Measurements from ENCODE around the gene TACR1.

The TACR1 gene

GRCh38 chr2:74999468-74999867, 199.9 kb downstream of the TACR1 start:
- TF ChIP-seq TAF1 (IDR thresholded peaks at IDR 0.05; ENCODE audit: low read depth) (no peak), NFIC (IDR thresholded peaks at IDR 0.05) (no peak), RAD21 (IDR thresholded peaks at IDR 0.05; ENCODE audit: low read depth) (no peak), TEAD4 (IDR thresholded peaks at IDR 0.05) (no peak)
